ENCODE measurements around the gene PPP1R15B. TPM values are rescaled to one million over a fixed set of nuclear protein-coding genes. Genes with fewer than 3 reads are reported as not detected.
A peak's percentile ranks its signal among the peaks of the same experiment; 100 is the strongest.

PPP1R15B gene
- total RNA-seq, result 132 TPM
- long read RNA-seq, full-length matches to known transcripts, result 6 of 25 reads
- long read RNA-seq, partial matches to known transcripts, result 0 of 25 reads
- long read RNA-seq, other reads (novel, unspliced or antisense), result 19 of 25 reads

GRCh38 chr1:204411451-204412204 lies at the start of gene PPP1R15B:
PPP1R15B (minus strand) TSS chr1:204411817; CDS start chr1:204411411, 406 bp downstream.
- DNase-seq (ENCODE audit: low spot score), result peak; percentile 98

GRCh38 chr1:204460346-204460745 lies 48.7 kb upstream of the PPP1R15B start:
- no peak for DNase-seq (ENCODE audit: low spot score)

GRCh38 chr1:204459706-204460105 lies 48.1 kb upstream of the PPP1R15B start:
- DNase-seq (ENCODE audit: low spot score), result no peak

- no peak for DNase-seq (ENCODE audit: low spot score)
Observed at GRCh38 chr1:204457666-204458065, 46.0 kb upstream of the PPP1R15B start.

GRCh38 chr1:204456826-204457442 lies 45.3 kb upstream of the PPP1R15B start:
- no peak for DNase-seq (ENCODE audit: low spot score)

GRCh38 chr1:204455831-204456145 lies 44.2 kb upstream of the PPP1R15B start:
- DNase-seq (ENCODE audit: low spot score), result no peak

DNA sequence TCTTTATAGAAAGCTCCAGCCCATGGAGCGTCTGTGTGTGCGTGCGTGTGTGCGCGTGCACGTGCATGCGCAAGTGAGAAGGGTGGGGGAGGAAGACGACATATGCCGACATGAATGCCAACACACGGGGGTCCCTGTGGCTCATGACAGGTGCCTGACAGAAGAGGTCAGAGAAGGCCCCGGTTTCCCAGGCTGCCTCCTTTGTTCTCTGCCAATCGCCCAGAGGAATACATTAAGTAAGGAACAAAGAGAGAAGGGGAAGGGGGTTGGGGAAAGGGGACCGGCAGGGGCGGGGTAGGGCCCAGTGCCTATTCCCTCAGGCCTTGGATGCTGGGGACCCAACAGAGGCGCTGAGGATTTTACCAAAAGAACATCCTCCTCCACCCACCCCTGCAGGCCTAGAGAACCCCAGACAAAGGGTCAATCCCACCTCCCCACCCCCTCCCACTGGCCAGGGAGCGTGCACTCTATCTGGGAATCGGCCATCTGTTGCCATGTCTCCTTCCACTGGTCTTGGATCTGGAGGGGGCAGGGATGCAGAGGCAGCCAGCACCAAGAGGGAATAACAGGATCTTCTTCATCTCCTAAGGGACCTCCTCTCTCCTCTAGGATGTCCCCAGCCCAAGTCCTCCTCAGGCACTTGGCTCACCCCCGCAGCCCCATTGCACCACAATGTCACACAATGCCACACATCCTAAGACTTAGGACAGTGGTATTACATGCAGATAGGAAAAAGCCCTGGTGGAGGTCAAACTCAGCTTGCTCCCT lies 43.6 kb upstream of the PPP1R15B start:
- DNase-seq (ENCODE audit: low spot score), result no peak

- no peak for DNase-seq (ENCODE audit: low spot score)
Observed at GRCh38 chr1:204454476-204454875, 42.9 kb upstream of the PPP1R15B start.

- DNase-seq (ENCODE audit: low spot score), result no peak
Observed at GRCh38 chr1:204453141-204453772, 41.6 kb upstream of the PPP1R15B start.

DNA sequence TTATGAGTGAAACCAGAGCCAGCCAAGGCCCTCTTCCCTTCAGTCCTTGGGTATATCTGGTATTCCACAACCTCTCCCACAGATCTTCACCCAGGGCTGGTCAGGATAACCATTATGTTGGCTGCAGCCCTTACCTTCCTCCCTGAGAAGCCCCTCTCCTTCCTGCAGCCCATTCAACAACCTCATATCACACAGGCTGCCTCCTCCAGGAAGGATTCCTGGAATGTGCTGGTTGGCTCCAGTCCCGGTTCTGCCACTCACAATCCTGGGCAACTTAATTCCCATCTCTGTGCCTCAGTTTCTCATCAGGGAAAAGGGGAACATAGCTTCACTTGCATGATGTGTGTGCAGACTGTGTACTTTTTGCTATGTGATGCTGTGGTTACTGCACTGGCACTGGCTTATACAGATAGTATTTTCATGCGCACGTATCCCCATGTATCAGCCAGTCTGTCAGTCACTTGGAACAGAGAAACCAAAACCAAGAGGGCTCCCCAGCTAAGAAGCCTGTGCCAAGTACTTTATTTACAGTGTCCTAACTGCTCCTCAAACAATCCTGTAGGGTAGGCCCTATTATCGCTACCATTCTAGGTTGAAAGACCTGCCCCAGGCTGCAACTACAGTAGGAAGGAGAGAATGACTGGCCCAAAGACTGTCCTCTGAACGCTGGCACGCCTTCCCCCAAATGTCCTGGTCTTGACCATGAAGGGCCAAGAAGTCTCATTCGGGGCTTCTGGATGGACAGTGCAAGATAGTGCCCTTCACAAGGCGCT lies 39.9 kb upstream of the PPP1R15B start:
- no peak for DNase-seq (ENCODE audit: low spot score)

DNA sequence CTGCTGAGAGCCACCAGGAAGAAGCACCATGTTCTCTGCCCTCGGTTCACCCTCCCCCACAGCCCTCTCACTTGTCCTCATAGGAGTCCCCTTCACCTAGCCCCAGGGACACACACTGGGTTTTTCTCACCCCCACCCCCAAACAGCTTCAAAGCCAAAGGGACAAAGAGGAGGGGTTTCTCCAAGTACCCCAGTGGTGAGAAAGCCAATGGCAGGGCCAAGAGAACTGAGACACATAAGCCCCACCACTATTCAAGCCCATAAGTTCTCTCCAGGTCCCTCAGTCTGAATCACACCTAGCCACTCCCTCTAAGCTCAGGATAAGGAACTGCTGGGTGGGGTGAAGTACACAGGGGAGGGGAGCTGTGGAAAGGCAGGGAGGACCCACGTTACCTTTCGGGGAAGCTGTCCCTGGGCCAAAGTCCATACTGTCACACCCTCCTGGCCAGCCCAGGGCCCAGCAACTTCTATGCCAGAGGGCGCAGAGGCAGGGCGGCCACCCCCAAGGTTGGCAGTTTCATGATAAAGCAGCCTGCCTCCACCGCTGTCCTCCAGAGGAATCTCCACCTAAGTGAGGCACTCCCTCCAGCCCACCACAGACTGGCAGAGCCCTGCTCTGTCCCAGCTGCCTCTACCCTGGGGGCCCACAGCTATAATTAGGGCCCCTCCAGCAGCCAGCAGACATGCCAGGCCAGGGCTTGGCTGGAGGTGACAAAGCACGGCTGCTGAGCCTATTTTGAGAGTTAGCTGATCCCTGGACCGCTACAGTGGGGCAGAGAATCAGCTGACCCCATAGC lies 39.0 kb upstream of the PPP1R15B start:
- no peak for DNase-seq (ENCODE audit: low spot score)

GRCh38 chr1:204449678-204450280 lies 38.2 kb upstream of the PPP1R15B start:
- DNase-seq (ENCODE audit: low spot score), result no peak

DNA sequence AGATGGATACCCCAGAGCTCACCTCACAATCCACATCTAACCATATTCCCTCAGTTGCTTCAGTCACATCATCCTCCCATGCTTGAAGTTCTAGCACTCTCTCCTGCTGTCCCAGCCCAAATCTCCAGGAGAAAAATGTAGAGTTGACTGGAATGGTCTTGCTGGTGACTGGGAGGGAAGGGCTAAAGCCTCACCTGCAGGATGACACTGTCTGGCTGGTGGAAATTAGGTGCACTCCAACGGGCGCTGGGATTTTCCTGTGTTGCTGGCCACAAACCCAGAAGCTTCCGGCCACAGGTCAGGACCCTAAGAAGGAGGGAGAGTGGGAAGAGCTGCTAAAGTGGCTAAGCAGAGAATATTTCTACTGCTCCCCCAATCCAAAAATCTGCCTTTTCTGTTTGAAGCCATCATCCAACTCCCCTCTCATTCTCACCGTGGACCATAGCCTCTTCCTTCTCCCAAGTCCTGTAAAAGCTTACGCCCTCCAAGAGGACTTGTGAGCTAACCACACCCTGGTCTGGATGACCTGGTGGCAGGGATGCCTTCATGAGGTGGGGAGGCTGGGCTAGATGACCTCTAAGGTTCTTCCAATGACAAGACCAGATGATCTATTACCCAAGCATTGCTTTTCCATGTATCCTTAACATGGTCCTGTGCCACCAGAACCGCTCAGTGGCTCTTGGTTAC lies 37.5 kb upstream of the PPP1R15B start:
- DNase-seq (ENCODE audit: low spot score), result no peak

DNA sequence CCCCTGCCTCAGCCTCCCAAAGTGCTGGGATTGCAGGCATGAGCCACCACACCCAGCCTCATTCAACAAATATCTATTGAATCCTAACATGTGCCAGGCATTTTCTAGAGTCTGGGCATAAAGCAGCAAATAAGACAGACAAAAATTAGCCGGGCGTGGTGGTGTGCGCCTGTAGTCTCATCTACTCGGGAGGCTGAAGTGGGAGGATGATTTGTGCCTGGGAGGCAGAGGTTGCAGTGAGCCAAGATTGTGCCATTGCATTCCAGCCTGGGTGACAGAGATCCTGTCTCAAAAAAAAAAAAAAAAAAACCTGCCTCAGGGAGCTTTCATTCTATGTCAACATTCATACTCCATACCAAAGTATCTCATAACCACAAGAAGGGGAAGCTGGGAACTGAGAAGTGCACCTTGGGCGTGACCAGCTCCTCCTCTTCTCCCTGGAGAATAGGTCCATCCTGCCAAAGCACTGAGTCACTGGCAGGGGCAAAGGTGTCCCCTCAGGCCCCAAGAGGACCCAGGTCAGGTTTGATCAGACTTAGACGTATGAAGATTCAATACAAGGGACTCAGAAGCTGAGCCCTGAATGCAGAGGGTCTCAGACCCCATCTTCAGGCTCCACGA lies 36.8 kb upstream of the PPP1R15B start:
- DNase-seq (ENCODE audit: low spot score), result no peak

GRCh38 chr1:204447736-204448135 lies 36.1 kb upstream of the PPP1R15B start:
- no peak for DNase-seq (ENCODE audit: low spot score)

DNA sequence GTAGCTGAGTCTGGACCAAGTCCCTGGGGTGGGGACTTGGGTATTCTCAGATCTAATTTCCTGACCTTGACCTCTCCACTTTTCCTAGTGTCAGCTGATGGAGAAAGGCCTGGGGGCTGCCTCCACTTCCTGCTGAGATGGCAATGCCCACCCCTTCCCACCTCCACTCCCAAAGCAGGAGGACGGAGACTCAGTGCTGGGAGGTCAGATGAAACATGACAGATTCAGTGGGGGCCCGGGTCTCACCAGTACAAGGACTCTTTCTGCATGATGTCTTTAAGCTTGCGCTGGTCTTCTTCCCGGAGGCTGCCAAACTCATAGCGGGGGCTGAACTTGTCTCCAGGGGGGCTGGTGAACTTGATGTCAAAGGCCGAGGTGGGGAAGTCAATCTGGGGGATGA lies 35.6 kb upstream of the PPP1R15B start:
- no peak for DNase-seq (ENCODE audit: low spot score)

DNA sequence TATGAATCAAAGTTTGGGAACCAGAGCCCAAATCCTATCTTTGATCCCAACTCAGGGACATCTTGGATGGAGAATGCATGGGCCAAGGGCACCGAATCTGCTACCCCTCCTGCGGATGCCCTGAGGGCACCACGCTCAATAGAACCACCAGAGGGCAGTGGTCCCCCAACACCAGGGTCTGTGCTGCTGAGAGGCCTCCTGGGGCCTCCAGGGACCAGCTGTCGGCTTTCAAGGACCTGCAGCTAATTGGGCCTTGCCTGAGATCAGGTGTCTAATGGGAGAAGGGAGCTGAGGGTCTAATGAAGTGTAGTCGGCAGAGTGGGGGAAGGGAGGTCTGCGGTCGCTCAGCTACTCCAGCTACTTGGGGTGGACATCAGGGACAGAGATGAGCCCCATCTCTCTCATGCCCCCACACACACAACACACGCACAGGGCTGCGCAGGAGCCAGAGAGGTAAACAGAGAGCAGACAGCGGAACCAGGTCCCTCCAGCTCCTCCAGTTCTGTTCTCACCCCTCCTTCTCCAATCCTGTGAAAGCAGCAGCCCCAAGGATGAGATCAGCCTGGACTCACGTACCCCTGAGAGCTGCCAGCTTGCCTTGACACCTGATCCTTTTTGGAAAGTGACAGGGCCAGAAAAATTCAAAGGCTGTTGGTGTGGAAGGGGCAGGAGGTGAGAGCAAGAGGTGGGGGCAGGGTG lies 34.9 kb upstream of the PPP1R15B start:
- no peak for DNase-seq (ENCODE audit: low spot score)

DNA sequence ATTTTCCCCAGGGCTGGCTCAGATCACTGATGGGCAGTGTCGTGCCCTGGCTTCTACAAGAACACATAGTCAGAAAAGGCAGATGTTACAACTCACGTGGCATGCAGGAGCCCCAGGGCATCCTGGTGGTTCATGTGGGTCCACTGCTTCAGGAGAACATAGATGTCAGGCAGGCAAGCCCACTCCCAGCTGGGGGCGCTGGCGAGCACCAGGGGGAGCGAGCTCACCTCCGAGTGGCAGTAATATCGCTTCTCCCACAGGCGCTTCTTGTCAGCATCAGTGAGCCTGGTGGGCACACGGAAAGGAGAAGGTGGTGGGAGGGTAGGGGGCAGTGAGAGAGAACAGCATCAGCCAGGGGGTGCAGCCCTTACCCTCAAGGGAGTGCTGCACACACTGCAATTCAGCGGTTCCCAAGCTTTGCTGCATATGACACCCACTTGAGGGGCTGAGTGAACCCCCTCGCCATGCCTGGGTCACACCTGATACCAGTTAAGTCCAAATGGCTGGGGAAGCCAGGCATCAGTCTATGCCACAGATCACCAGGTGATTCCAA lies 34.3 kb upstream of the PPP1R15B start:
- no peak for DNase-seq (ENCODE audit: low spot score)
